Natural killer cell (primary cell): ENCODE measurements around the gene CROCC2. TPM values are rescaled to one million over a fixed set of nuclear protein-coding genes. Genes with fewer than 3 reads are reported as not detected.

Experiments used
- ATAC-seq, 3 donors: fragments of 150-1000 bp in 2 of 3; fragments of 200-7000 bp in 1 of 3; cut with Tn5 transposase; 1 replicate in 1 of 3; 2 replicates in 2 of 3; pipeline ENCODE4 v1.10.0; 2021; ENCODE audit warnings: mild to moderate bottlenecking in 2 of 3, moderate library complexity in 2 of 3
- DNase-seq, 2 donors: peaks; one replicate each; pipeline versions ENCODE4 v3.0.0 to v3.0.0-alpha.2; 2013 to 2021; ENCODE audit warnings: mixed read lengths in 1 of 2
- H3K27ac ChIP-seq: one replicate; pipeline ENCODE4 v1.5.1; 2013; ENCODE audit warnings: mild to moderate bottlenecking, low read length
- H3K27me3 ChIP-seq: one replicate; pipeline ENCODE4 v1.6.1; 2013; ENCODE audit warnings: low read length; ENCODE audit not compliant: control insufficient read depth, insufficient read depth
- H3K36me3 ChIP-seq: one replicate; pipeline ENCODE4 v1.6.1; 2013; ENCODE audit warnings: low read length; ENCODE audit not compliant: control insufficient read depth, insufficient read depth
- H3K4me1 ChIP-seq: one replicate; pipeline ENCODE4 v1.6.1; 2013; ENCODE audit warnings: low read length; ENCODE audit not compliant: control insufficient read depth, insufficient read depth
- H3K4me3 ChIP-seq: one replicate; pipeline ENCODE4 v1.5.1; 2013; ENCODE audit warnings: low read length
- H3K9me3 ChIP-seq: one replicate; pipeline ENCODE4 v1.6.1; 2013; ENCODE audit warnings: low read length; ENCODE audit not compliant: control insufficient read depth, insufficient read depth
- H3K27ac Mint-ChIP-seq, 2 donors: one replicate each; pipeline ENCODE4 v1.8.0; 2022; ENCODE audit warnings: mild to moderate bottlenecking in 2 of 2, mixed read lengths in 2 of 2, moderate library complexity in 1 of 2
- H3K27me3 Mint-ChIP-seq, 2 donors: one replicate each; pipeline ENCODE4 v1.8.0; 2022; ENCODE audit warnings: low read depth in 2 of 2, mixed read lengths in 2 of 2
- H3K36me3 Mint-ChIP-seq: one replicate; pipeline ENCODE4 v1.8.0; 2022; ENCODE audit warnings: mixed read lengths
- H3K4me1 Mint-ChIP-seq, 2 donors: one replicate each; pipeline ENCODE4 v1.8.0; 2022; ENCODE audit warnings: mixed read lengths in 2 of 2
- H3K4me3 Mint-ChIP-seq: one replicate; pipeline ENCODE4 v1.8.0; 2022; ENCODE audit warnings: mild to moderate bottlenecking, moderate library complexity, mixed read lengths
- H3K9me3 Mint-ChIP-seq, 2 donors: one replicate each; pipeline ENCODE4 v1.8.0; 2022; ENCODE audit warnings: mixed read lengths in 2 of 2
- CTCF ChIP-seq: fragments of 200-600 bp; IDR thresholded peaks from one replicate; pipeline ENCODE4 v1.8.0; 2022; ENCODE audit warnings: antibody characterized with exemption
- WGBS: methylation state at CpG from one replicate; pipeline ENCODE4 v1.1.7; 2013; ENCODE audit warnings: missing lambda C conversion rate; ENCODE audit not compliant: insufficient coverage; 5-methylcytosine and 5-hydroxymethylcytosine counted together
- intact Hi-C: fragments of 100-400 bp; cut with micrococcal nuclease; formaldehyde crosslinking; loops from one replicate; pipeline ENCODE4 v1.14.2; 2022
- total RNA-seq, 4 donors: library from RNA; stranded (reverse); fragments of 120-200 nt in 1 of 4; gene quantifications; one replicate each; pipeline versions ENCODE4 v1.2.3 to v1.2.4, GENCODE V29; 2013 to 2022

CROCC2 gene
- total RNA-seq, 3 donors from 2014 or later (not counting 1 experiment from before 2014, with no cell fraction given): 0.14 TPM; not detected in 2

GRCh38 chr2:240959214-240959940 lies 53.2 kb downstream of the CROCC2 start:
- Mint-ChIP-seq H3K9me3 (no peaks in the 10 kb centered on the region), H3K4me1 (peaks cover 0 to 5% of the 10 kb centered on the region in 2 donors), H3K36me3 (no peaks in the 10 kb centered on the region), H3K27me3 (peaks cover 0 to 3% of the 10 kb centered on the region in 2 donors), H3K4me3 (no peak overlapping the region), H3K27ac (no peak overlapping the region)
- 90% methylated on average over 15 of the region's 15 CpGs for WGBS
- Histone ChIP-seq H3K36me3 (no peaks in the 10 kb centered on the region), H3K4me3 (no peak overlapping the region), H3K27me3 (no peaks in the 10 kb centered on the region), H3K9me3 (no peaks in the 10 kb centered on the region), H3K27ac (no peak overlapping the region), H3K4me1 (peaks cover 3% of the 10 kb centered on the region)
- peak in 1 of 2 donors; percentile 10 for DNase-seq
- no peak for TF ChIP-seq CTCF
- ATAC-seq: no peak
- intact Hi-C loops: no loop called here

- peak in 1 of 2 donors; percentile 7 for DNase-seq
- peaks cover 4% of the 10 kb centered on the region for H3K4me1 ChIP-seq
These were observed 53.8 kb downstream of the CROCC2 start for GRCh38 chr2:240959941-240960308.

GRCh38 chr2:240960309-240960970 lies 54.3 kb downstream of the CROCC2 start:
- Mint-ChIP-seq H3K36me3 (no peaks in the 10 kb centered on the region), H3K4me3 (no peak overlapping the region), H3K9me3 (no peaks in the 10 kb centered on the region), H3K27ac (no peak overlapping the region), H3K4me1 (peaks cover 0 to 5% of the 10 kb centered on the region in 2 donors), H3K27me3 (peaks cover 0 to 3% of the 10 kb centered on the region in 2 donors)
- DNase-seq (peak in 1 of 2 donors; percentile 5), ATAC-seq (no peak)
- Histone ChIP-seq H3K4me3 (no peak overlapping the region), H3K27me3 (no peaks in the 10 kb centered on the region), H3K9me3 (no peaks in the 10 kb centered on the region), H3K36me3 (no peaks in the 10 kb centered on the region), H3K4me1 (peaks cover 8% of the 10 kb centered on the region), H3K27ac (no peak overlapping the region)
- intact Hi-C loops: no loop called here
- TF ChIP-seq CTCF: no peak
- WGBS: 30% methylated on average over 28 of the region's 28 CpGs

More at GRCh38 chr2:240959941-240960308, 53.8 kb downstream of the CROCC2 start:
- H3K4me3 ChIP-seq: no peak overlapping the region
- 86% methylated on average over 14 of the region's 14 CpGs for WGBS
- Mint-ChIP-seq H3K4me1 (peaks cover 0 to 5% of the 10 kb centered on the region in 2 donors), H3K36me3 (no peaks in the 10 kb centered on the region), H3K27ac (no peak overlapping the region), H3K9me3 (no peaks in the 10 kb centered on the region), H3K27me3 (peaks cover 0 to 3% of the 10 kb centered on the region in 2 donors), H3K4me3 (no peak overlapping the region)
- intact Hi-C loops: no loop called here
- no peak for ATAC-seq
- no peak overlapping the region for H3K27ac ChIP-seq
- H3K36me3 ChIP-seq: no peaks in the 10 kb centered on the region
- TF ChIP-seq CTCF: no peak
- no peaks in the 10 kb centered on the region for H3K9me3 ChIP-seq
- no peaks in the 10 kb centered on the region for H3K27me3 ChIP-seq
